Ishikawa (cell line): ENCODE results near the gene CRTC3.
A peak's percentile ranks its signal among the peaks of the same experiment; 100 is the strongest.

Experiments
- CEBPB ChIP-seq: IDR thresholded peaks from 2 replicates; pipeline ENCODE4 v1.6.1; 2012
- CREB1 ChIP-seq: IDR thresholded peaks from 2 replicates; pipeline ENCODE4 v1.6.1; 2012; ENCODE audit warnings: low read depth
- EGR1 ChIP-seq: IDR thresholded peaks from 2 replicates; pipeline ENCODE4 v1.6.1; 2012
- EP300 ChIP-seq: IDR thresholded peaks from 2 replicates; pipeline ENCODE4 v1.6.1; 2012; ENCODE audit warnings: borderline replicate concordance
- FOXM1 ChIP-seq: IDR thresholded peaks from 2 replicates; pipeline ENCODE4 v1.6.1; 2012; ENCODE audit warnings: low read depth, borderline replicate concordance
- MAX ChIP-seq: IDR thresholded peaks from 2 replicates; pipeline ENCODE4 v1.6.1; 2012
- NFIC ChIP-seq: IDR thresholded peaks from 2 replicates; pipeline ENCODE4 v1.6.1; 2012
- RAD21 ChIP-seq: IDR thresholded peaks from 2 replicates; pipeline ENCODE4 v1.6.1; 2012; ENCODE audit warnings: low read depth
- REST ChIP-seq: IDR thresholded peaks from 2 replicates; pipeline ENCODE4 v1.6.1; 2012; ENCODE audit warnings: low read depth, mild to moderate bottlenecking
- TAF1 ChIP-seq: IDR thresholded peaks from 2 replicates; pipeline ENCODE4 v1.6.1; 2012; ENCODE audit warnings: low read depth, mild to moderate bottlenecking
- TCF12 ChIP-seq: IDR thresholded peaks from 2 replicates; pipeline ENCODE4 v1.6.1; 2012; ENCODE audit warnings: low read depth
- TEAD4 ChIP-seq: IDR thresholded peaks from 2 replicates; pipeline ENCODE4 v1.6.1; 2012
- USF1 ChIP-seq: IDR thresholded peaks from 2 replicates; pipeline ENCODE4 v1.6.1; 2012
- YY1 ChIP-seq: IDR thresholded peaks from 2 replicates; pipeline ENCODE4 v1.6.1; 2012; ENCODE audit warnings: low read depth
- ZBTB7A ChIP-seq: IDR thresholded peaks from 2 replicates; pipeline ENCODE4 v1.6.1; 2012; ENCODE audit warnings: low read depth

The CRTC3 gene

GRCh38 chr15:90583471-90584252 is 53.9 kb downstream of the CRTC3 start:
- TF ChIP-seq TAF1: no peak
- no peak for TF ChIP-seq CEBPB
- TF ChIP-seq YY1: no peak
- TF ChIP-seq USF1: no peak
- TF ChIP-seq CREB1: no peak
- no peak for TF ChIP-seq TEAD4
- no peak for TF ChIP-seq EGR1
- TF ChIP-seq ZBTB7A: no peak
- no peak for TF ChIP-seq EP300
- no peak for TF ChIP-seq MAX
- TF ChIP-seq TCF12: no peak
- no peak for TF ChIP-seq NFIC
- no peak for TF ChIP-seq RAD21
- TF ChIP-seq FOXM1: no peak
- no peak for TF ChIP-seq REST

- TF ChIP-seq YY1 (no peak), MAX (no peak), USF1 (no peak), EP300 (no peak), CEBPB (no peak), ZBTB7A (no peak), NFIC (no peak), CREB1 (no peak), TAF1 (no peak), REST (no peak), TCF12 (no peak), RAD21 (no peak), TEAD4 (no peak), FOXM1 (no peak), EGR1 (no peak)
Measured at GRCh38 chr15:90584841-90585240, 55.1 kb downstream of the CRTC3 start.

GRCh38 chr15:90585863-90586262 is 56.1 kb downstream of the CRTC3 start:
- TF ChIP-seq YY1: no peak

- no peak for TF ChIP-seq TCF12
- TF ChIP-seq EGR1: no peak
- no peak for TF ChIP-seq NFIC
- no peak for TF ChIP-seq CEBPB
- TF ChIP-seq MAX: no peak
- no peak for TF ChIP-seq TEAD4
- no peak for TF ChIP-seq ZBTB7A
- TF ChIP-seq TAF1: no peak
- no peak for TF ChIP-seq FOXM1
Measured at GRCh38 chr15:90586948-90587347, 57.2 kb downstream of the CRTC3 start.

GRCh38 chr15:90588427-90588826 is 58.7 kb downstream of the CRTC3 start:
- no peak for TF ChIP-seq REST
- TF ChIP-seq CREB1: no peak
- peak; percentile 60 for TF ChIP-seq USF1
